ENCODE measurements around the gene RLN3.

The RLN3 gene

GRCh38 chr19:14061081-14061749 is 33.3 kb downstream of the RLN3 start:
- H3K4me1 ChIP-seq (ENCODE audit: insufficient read depth, low read length): peaks cover 9% of the 10 kb centered on the region
- no peak overlapping the region for H3K27ac ChIP-seq (ENCODE audit: low read depth, low read length)
- no peak overlapping the region for H3K9ac ChIP-seq (ENCODE audit: low read length)
- H3K9me3 ChIP-seq (ENCODE audit: low read length): no peaks in the 10 kb centered on the region
- no peaks in the 10 kb centered on the region for H3K36me3 ChIP-seq (ENCODE audit: insufficient read depth, low read length)
- no peak overlapping the region for H3K4me3 ChIP-seq (ENCODE audit: low read depth in 1 of 2, low read length in 2 of 2)
- peaks cover 28 to 36% of the 10 kb centered on the region in 2 donors for H3K27me3 ChIP-seq (ENCODE audit: control insufficient read depth in 1 of 2, insufficient read depth in 2 of 2, low read length in 2 of 2)

- Histone ChIP-seq H3K9ac (ENCODE audit: low read length) (no peak within 1 kb of the TSS), H3K9me3 (ENCODE audit: low read length) (no peaks in the 10 kb centered on the region), H3K4me1 (ENCODE audit: insufficient read depth, low read length) (peaks cover 9% of the 10 kb centered on the region), H3K4me3 (ENCODE audit: low read depth in 1 of 2, low read length in 2 of 2) (no peak within 1 kb of the TSS), H3K27me3 (ENCODE audit: control insufficient read depth in 1 of 2, insufficient read depth in 2 of 2, low read length in 2 of 2) (peaks cover 28 to 36% of the 10 kb centered on the region in 2 donors), H3K36me3 (ENCODE audit: insufficient read depth, low read length) (no peaks in the 10 kb centered on the region), H3K27ac (ENCODE audit: low read depth, low read length) (no peak within 1 kb of the TSS)
Observed at GRCh38 chr19:14061751-14062557, 34.0 kb downstream of the RLN3 start, which contains the start of gene PALM3. PALM3 (minus strand) TSS chr19:14062076; CDS start chr19:14061980, 96 bp downstream.

GRCh38 chr19:14062558-14062855 is 34.6 kb downstream of the RLN3 start:
- Histone ChIP-seq H3K4me3 (ENCODE audit: low read depth in 1 of 2, low read length in 2 of 2) (no peak overlapping the region), H3K36me3 (ENCODE audit: insufficient read depth, low read length) (no peaks in the 10 kb centered on the region), H3K4me1 (ENCODE audit: insufficient read depth, low read length) (peaks cover 9% of the 10 kb centered on the region), H3K9ac (ENCODE audit: low read length) (no peak overlapping the region), H3K27me3 (ENCODE audit: control insufficient read depth in 1 of 2, insufficient read depth in 2 of 2, low read length in 2 of 2) (peaks cover 28 to 36% of the 10 kb centered on the region in 2 donors), H3K27ac (ENCODE audit: low read depth, low read length) (no peak overlapping the region), H3K9me3 (ENCODE audit: low read length) (no peaks in the 10 kb centered on the region)

- no peak overlapping the region for H3K9ac ChIP-seq (ENCODE audit: low read length)
- H3K4me1 ChIP-seq (ENCODE audit: insufficient read depth, low read length): peaks cover 5% of the 10 kb centered on the region
- no peak overlapping the region for H3K4me3 ChIP-seq (ENCODE audit: low read depth in 1 of 2, low read length in 2 of 2)
- no peaks in the 10 kb centered on the region for H3K9me3 ChIP-seq (ENCODE audit: low read length)
- H3K36me3 ChIP-seq (ENCODE audit: insufficient read depth, low read length): no peaks in the 10 kb centered on the region
- H3K27ac ChIP-seq (ENCODE audit: low read depth, low read length): no peak overlapping the region
- peaks cover 23 to 32% of the 10 kb centered on the region in 2 donors for H3K27me3 ChIP-seq (ENCODE audit: control insufficient read depth in 1 of 2, insufficient read depth in 2 of 2, low read length in 2 of 2)
Observed at GRCh38 chr19:14063105-14063504, 35.2 kb downstream of the RLN3 start.

- H3K36me3 ChIP-seq (ENCODE audit: insufficient read depth, low read length): no peaks in the 10 kb centered on the region
- no peak overlapping the region for H3K27ac ChIP-seq (ENCODE audit: low read depth, low read length)
- peaks cover 0 to 8% of the 10 kb centered on the region in 2 donors for H3K27me3 ChIP-seq (ENCODE audit: control insufficient read depth in 1 of 2, insufficient read depth in 2 of 2, low read length in 2 of 2)
- H3K9me3 ChIP-seq (ENCODE audit: low read length): no peaks in the 10 kb centered on the region
- H3K4me1 ChIP-seq (ENCODE audit: insufficient read depth, low read length): no peaks in the 10 kb centered on the region
- H3K4me3 ChIP-seq (ENCODE audit: low read depth in 1 of 2, low read length in 2 of 2): no peak overlapping the region
- no peak overlapping the region for H3K9ac ChIP-seq (ENCODE audit: low read length)
Observed at GRCh38 chr19:14066134-14066533, 38.2 kb downstream of the RLN3 start.

GRCh38 chr19:14070268-14071050 is 42.5 kb downstream of the RLN3 start:
- no peaks in the 10 kb centered on the region for H3K36me3 ChIP-seq (ENCODE audit: insufficient read depth, low read length)
- H3K27me3 ChIP-seq (ENCODE audit: control insufficient read depth in 1 of 2, insufficient read depth in 2 of 2, low read length in 2 of 2): no peaks in the 10 kb centered on the region
- no peak overlapping the region for H3K9ac ChIP-seq (ENCODE audit: low read length)
- peaks cover 8% of the 10 kb centered on the region for H3K4me1 ChIP-seq (ENCODE audit: insufficient read depth, low read length)
- H3K4me3 ChIP-seq (ENCODE audit: low read depth in 1 of 2, low read length in 2 of 2): no peak overlapping the region
- H3K9me3 ChIP-seq (ENCODE audit: low read length): no peaks in the 10 kb centered on the region
- no peak overlapping the region for H3K27ac ChIP-seq (ENCODE audit: low read depth, low read length)

GRCh38 chr19:14072535-14073260 is 44.8 kb downstream of the RLN3 start, which contains the start of gene MISP3:
MISP3 (plus strand) TSS chr19:14072786; CDS start chr19:14073310, 524 bp downstream.
- Histone ChIP-seq H3K9ac (ENCODE audit: low read length) (peak within 1 kb of the TSS; percentile 81), H3K4me1 (ENCODE audit: insufficient read depth, low read length) (peaks cover 11% of the 10 kb centered on the region), H3K4me3 (ENCODE audit: low read depth in 1 of 2, low read length in 2 of 2) (peak within 1 kb of the TSS; percentile 84 to 90), H3K36me3 (ENCODE audit: insufficient read depth, low read length) (no peaks in the 10 kb centered on the region), H3K27ac (ENCODE audit: low read depth, low read length) (peak within 1 kb of the TSS; percentile 75), H3K9me3 (ENCODE audit: low read length) (no peaks in the 10 kb centered on the region), H3K27me3 (ENCODE audit: control insufficient read depth in 1 of 2, insufficient read depth in 2 of 2, low read length in 2 of 2) (no peaks in the 10 kb centered on the region)

GRCh38 chr19:14073261-14073924 is 45.4 kb downstream of the RLN3 start:
- H3K27ac ChIP-seq (ENCODE audit: low read depth, low read length): peak overlapping the region; percentile 64
- H3K36me3 ChIP-seq (ENCODE audit: insufficient read depth, low read length): no peaks in the 10 kb centered on the region
- peak overlapping the region; percentile 81 for H3K9ac ChIP-seq (ENCODE audit: low read length)
- peaks cover 11% of the 10 kb centered on the region for H3K4me1 ChIP-seq (ENCODE audit: insufficient read depth, low read length)
- H3K27me3 ChIP-seq (ENCODE audit: control insufficient read depth in 1 of 2, insufficient read depth in 2 of 2, low read length in 2 of 2): no peaks in the 10 kb centered on the region
- peak overlapping the region; percentile 84 to 90 for H3K4me3 ChIP-seq (ENCODE audit: low read depth in 1 of 2, low read length in 2 of 2)
- H3K9me3 ChIP-seq (ENCODE audit: low read length): no peaks in the 10 kb centered on the region

GRCh38 chr19:14073925-14074838 is 46.2 kb downstream of the RLN3 start:
- peaks cover 11% of the 10 kb centered on the region for H3K4me1 ChIP-seq (ENCODE audit: insufficient read depth, low read length)

GRCh38 chr19:14078411-14078810 is 50.5 kb downstream of the RLN3 start:
- H3K36me3 ChIP-seq (ENCODE audit: insufficient read depth, low read length): no peaks in the 10 kb centered on the region
- H3K9ac ChIP-seq (ENCODE audit: low read length): no peak overlapping the region
- H3K27ac ChIP-seq (ENCODE audit: low read depth, low read length): no peak overlapping the region
- H3K27me3 ChIP-seq (ENCODE audit: control insufficient read depth in 1 of 2, insufficient read depth in 2 of 2, low read length in 2 of 2): no peaks in the 10 kb centered on the region
- no peaks in the 10 kb centered on the region for H3K9me3 ChIP-seq (ENCODE audit: low read length)
- H3K4me1 ChIP-seq (ENCODE audit: insufficient read depth, low read length): peaks cover 21% of the 10 kb centered on the region
- H3K4me3 ChIP-seq (ENCODE audit: low read depth in 1 of 2, low read length in 2 of 2): no peak overlapping the region

More at GRCh38 chr19:14073925-14074838, 46.2 kb downstream of the RLN3 start:
- H3K4me3 ChIP-seq (ENCODE audit: low read depth in 1 of 2, low read length in 2 of 2): peak overlapping the region; percentile 84 to 90
- no peaks in the 10 kb centered on the region for H3K27me3 ChIP-seq (ENCODE audit: control insufficient read depth in 1 of 2, insufficient read depth in 2 of 2, low read length in 2 of 2)
- no peaks in the 10 kb centered on the region for H3K9me3 ChIP-seq (ENCODE audit: low read length)
- no peaks in the 10 kb centered on the region for H3K36me3 ChIP-seq (ENCODE audit: insufficient read depth, low read length)
- peak overlapping the region; percentile 64 for H3K27ac ChIP-seq (ENCODE audit: low read depth, low read length)
- H3K9ac ChIP-seq (ENCODE audit: low read length): peak overlapping the region; percentile 81

Measured in muscle layer of colon (tissue), 2 donors.